Neural cell (in vitro differentiated cells): ENCODE measurements around the gene NYAP1. TPM values are rescaled to one million over a fixed set of nuclear protein-coding genes. Genes with fewer than 3 reads are reported as not detected.

Experiments used
- H2AFZ ChIP-seq: fragments of 200-600, 300-800 bp; sonication (generic), shearing (Covaris generic); 2 replicates; pipeline ENCODE4 v1.6.0; 2014; ENCODE audit warnings: low read depth, mild to moderate bottlenecking, antibody characterized with exemption, low read length, moderate library complexity
- H3F3A ChIP-seq: fragments of 200-600 bp; shearing (Covaris generic); 2 replicates; pipeline ENCODE4 v1.6.1; 2016; ENCODE audit warnings: mild to moderate bottlenecking, moderate library complexity, mixed read lengths, antibody characterized with exemption, low read length; ENCODE audit not compliant: insufficient read depth, poor library complexity, severe bottlenecking
- H3K27ac ChIP-seq: fragments of 200-600, 300-800 bp; sonication (generic), shearing (Covaris generic); 2 replicates; pipeline ENCODE4 v1.5.1; 2014; ENCODE audit warnings: mild to moderate bottlenecking, low read length, moderate library complexity
- H3K27me3 ChIP-seq: fragments of 300-800, 200-600 bp; sonication (generic), shearing (Covaris generic); 2 replicates; pipeline ENCODE4 v1.6.0; 2014; ENCODE audit warnings: mild to moderate bottlenecking, low read depth, low read length, moderate library complexity; ENCODE audit not compliant: insufficient read depth
- H3K36me3 ChIP-seq: fragments of 300-800, 200-600 bp; sonication (generic), shearing (Covaris generic); 2 replicates; pipeline ENCODE4 v1.5.1; 2014; ENCODE audit warnings: mild to moderate bottlenecking, antibody characterized with exemption, low read length, moderate library complexity; ENCODE audit not compliant: insufficient read depth
- H3K4me2 ChIP-seq: fragments of 300-800, 200-600 bp; sonication (generic), shearing (Covaris generic); 2 replicates; pipeline ENCODE4 v1.6.0; 2014; ENCODE audit warnings: mild to moderate bottlenecking, low read length
- H3K4me3 ChIP-seq: fragments of 300-800, 200-600 bp; sonication (generic), shearing (Covaris generic); 2 replicates; pipeline ENCODE4 v1.5.1; 2014; ENCODE audit warnings: mild to moderate bottlenecking, low read length, moderate library complexity
- H3K79me2 ChIP-seq: fragments of 200-600 bp; shearing (Covaris generic); replicated peaks from 2 replicates; pipeline ENCODE4 v1.6.0; 2014; ENCODE audit warnings: mild to moderate bottlenecking, low read length, moderate library complexity; ENCODE audit not compliant: insufficient read depth
- H3K9ac ChIP-seq: fragments of 300-800, 200-600 bp; sonication (generic), shearing (Covaris generic); 2 replicates; pipeline ENCODE4 v1.6.1; 2016; ENCODE audit warnings: mild to moderate bottlenecking, low read length, mixed read lengths
- H3K9me2 ChIP-seq: fragments of 200-600 bp; shearing (Covaris generic); 2 replicates; pipeline ENCODE4 v1.6.1; 2016; ENCODE audit warnings: mild to moderate bottlenecking, low read length, mixed read lengths; ENCODE audit not compliant: insufficient read depth
- H3K9me3 ChIP-seq: fragments of 200-600, 300-800 bp; sonication (generic), shearing (Covaris generic); 2 replicates; pipeline ENCODE4 v1.6.1; 2016; ENCODE audit warnings: mild to moderate bottlenecking, mixed run types, low read length, moderate library complexity, mixed read lengths
- H4K20me1 ChIP-seq: fragments of 200-600 bp; shearing (Covaris generic); 2 replicates; pipeline ENCODE4 v1.6.1; 2016; ENCODE audit warnings: mild to moderate bottlenecking, mixed run types; ENCODE audit not compliant: insufficient read depth
- EP300 ChIP-seq: fragments of 450-650 bp; conservative IDR thresholded peaks from 2 replicates; pipeline ENCODE4 v1.6.1; 2014; ENCODE audit warnings: antibody characterized with exemption, mild to moderate bottlenecking, moderate library complexity; ENCODE audit not compliant: poor library complexity, severe bottlenecking
- EZH2 ChIP-seq: fragments of 200-600, 300-800 bp; shearing (Covaris generic), sonication (generic); IDR thresholded peaks from 2 replicates; pipeline ENCODE4 v1.6.1; 2014; ENCODE audit warnings: antibody characterized with exemption, low read length, borderline replicate concordance, mild to moderate bottlenecking; ENCODE audit not compliant: insufficient read depth, poor library complexity, severe bottlenecking
- MXI1 ChIP-seq: fragments of 450-650 bp; conservative IDR thresholded peaks from 2 replicates; pipeline ENCODE4 v1.6.1; 2014; ENCODE audit warnings: antibody characterized with exemption, mild to moderate bottlenecking; ENCODE audit not compliant: poor library complexity, severe bottlenecking
- POLR2AphosphoS5 ChIP-seq: IDR thresholded peaks from 2 replicates; pipeline ENCODE4 v1.6.1; 2012
- RAD21 ChIP-seq: fragments of 450-650 bp; conservative IDR thresholded peaks from 2 replicates; pipeline ENCODE4 v1.6.1; 2014; ENCODE audit warnings: antibody characterized with exemption, mild to moderate bottlenecking, moderate library complexity
- REST ChIP-seq: IDR thresholded peaks from 2 replicates; pipeline ENCODE4 v1.6.1; 2012; ENCODE audit warnings: borderline replicate concordance
- SMC3 ChIP-seq: fragments of 450-650 bp; conservative IDR thresholded peaks from 2 replicates; pipeline ENCODE4 v1.6.1; 2014; ENCODE audit warnings: antibody characterized with exemption, mild to moderate bottlenecking, moderate library complexity; ENCODE audit not compliant: poor library complexity
- TAF1 ChIP-seq: IDR thresholded peaks from 2 replicates; pipeline ENCODE4 v1.6.1; 2012; ENCODE audit warnings: low read depth
- polyA plus RNA-seq: library from polyadenylated mRNA; depleted of rRNA; stranded (reverse); fragments of >200 nt; gene quantifications from 2 replicates; pipeline ENCODE4 v1.2.3, GENCODE V29; 2014
- TF ChIP-seq, protein P1 (sequence below): fragments of 450-650 bp; IDR thresholded peaks from 2 replicates; pipeline ENCODE4 v1.5.1; 2014; ENCODE audit warnings: antibody characterized with exemption, mild to moderate bottlenecking, moderate library complexity; ENCODE audit not compliant: poor library complexity, severe bottlenecking

The NYAP1 gene
- polyA plus RNA-seq, 1 donor from 2014 or later: 70.1 TPM

DNA sequence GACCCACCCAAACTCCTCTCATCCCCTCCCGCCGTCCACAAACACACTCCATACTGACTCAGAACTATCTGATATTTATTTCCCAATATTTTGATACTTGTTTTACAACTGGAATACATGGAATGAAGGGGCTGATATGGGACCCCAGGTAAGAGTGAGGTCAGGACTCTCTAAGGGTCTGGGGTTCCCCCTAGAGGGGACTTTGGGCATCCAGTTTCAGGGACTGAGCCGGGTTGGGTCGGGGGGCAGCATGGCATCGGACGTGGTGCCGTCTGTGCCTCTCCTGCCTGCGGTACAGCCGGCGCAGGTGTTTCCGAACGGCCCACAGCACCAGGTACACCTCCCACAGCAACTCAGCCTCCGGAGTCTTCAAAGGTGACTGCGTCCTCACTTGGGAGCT lies 27.2 kb upstream of the NYAP1 start:
- H3K27me3 ChIP-seq: no peaks in the 10 kb centered on the region
- no peaks in the 10 kb centered on the region for H3K79me2 ChIP-seq
- H3K9me2 ChIP-seq: no peaks in the 10 kb centered on the region
- no peaks in the 10 kb centered on the region for H3F3A ChIP-seq
- TF ChIP-seq EP300: no peak
- TF ChIP-seq EZH2: no peak
- TF ChIP-seq REST: no peak
- TF ChIP-seq TAF1: no peak
- no peak for TF ChIP-seq RAD21
- TF ChIP-seq POLR2AphosphoS5: no peak
- TF ChIP-seq, protein P1, sequence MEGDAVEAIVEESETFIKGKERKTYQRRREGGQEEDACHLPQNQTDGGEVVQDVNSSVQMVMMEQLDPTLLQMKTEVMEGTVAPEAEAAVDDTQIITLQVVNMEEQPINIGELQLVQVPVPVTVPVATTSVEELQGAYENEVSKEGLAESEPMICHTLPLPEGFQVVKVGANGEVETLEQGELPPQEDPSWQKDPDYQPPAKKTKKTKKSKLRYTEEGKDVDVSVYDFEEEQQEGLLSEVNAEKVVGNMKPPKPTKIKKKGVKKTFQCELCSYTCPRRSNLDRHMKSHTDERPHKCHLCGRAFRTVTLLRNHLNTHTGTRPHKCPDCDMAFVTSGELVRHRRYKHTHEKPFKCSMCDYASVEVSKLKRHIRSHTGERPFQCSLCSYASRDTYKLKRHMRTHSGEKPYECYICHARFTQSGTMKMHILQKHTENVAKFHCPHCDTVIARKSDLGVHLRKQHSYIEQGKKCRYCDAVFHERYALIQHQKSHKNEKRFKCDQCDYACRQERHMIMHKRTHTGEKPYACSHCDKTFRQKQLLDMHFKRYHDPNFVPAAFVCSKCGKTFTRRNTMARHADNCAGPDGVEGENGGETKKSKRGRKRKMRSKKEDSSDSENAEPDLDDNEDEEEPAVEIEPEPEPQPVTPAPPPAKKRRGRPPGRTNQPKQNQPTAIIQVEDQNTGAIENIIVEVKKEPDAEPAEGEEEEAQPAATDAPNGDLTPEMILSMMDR: no peak
- TF ChIP-seq MXI1: no peak
- no peak for TF ChIP-seq SMC3
- H3K27ac ChIP-seq: no peak overlapping the region
- H3K4me3 ChIP-seq: no peak overlapping the region
- H3K36me3 ChIP-seq: no peaks in the 10 kb centered on the region
- H3K9ac ChIP-seq: no peak overlapping the region
- no peak overlapping the region for H2AFZ ChIP-seq
- H3K4me2 ChIP-seq: no peak overlapping the region
- no peaks in the 10 kb centered on the region for H4K20me1 ChIP-seq
- H3K9me3 ChIP-seq: no peaks in the 10 kb centered on the region

DNA sequence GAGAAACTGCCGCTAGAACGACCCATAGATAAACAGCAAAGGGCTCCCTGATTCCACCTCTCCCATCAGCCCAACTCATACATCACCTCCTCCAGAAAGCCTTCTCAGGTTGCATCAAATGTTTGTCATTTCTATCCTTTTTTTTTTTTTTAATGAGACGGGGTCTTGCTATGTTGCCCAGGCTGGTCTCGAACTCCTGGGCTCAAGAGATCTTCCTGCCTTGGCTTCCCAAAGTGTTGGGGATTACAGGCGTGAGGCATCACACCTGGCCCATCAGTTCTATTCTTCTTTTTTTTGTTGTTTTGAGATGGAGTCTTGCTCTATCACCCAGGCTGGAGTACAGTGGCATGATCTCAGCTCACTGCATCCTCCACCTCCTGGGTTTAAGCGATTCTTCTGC lies 26.7 kb upstream of the NYAP1 start:
- Histone ChIP-seq H3F3A (no peaks in the 10 kb centered on the region), H3K4me2 (no peak overlapping the region), H3K79me2 (no peaks in the 10 kb centered on the region), H3K4me3 (no peak overlapping the region), H3K9me2 (no peaks in the 10 kb centered on the region), H3K27ac (no peak overlapping the region), H4K20me1 (no peaks in the 10 kb centered on the region), H3K9ac (no peak overlapping the region), H3K36me3 (no peaks in the 10 kb centered on the region), H2AFZ (no peak overlapping the region), H3K9me3 (no peaks in the 10 kb centered on the region), H3K27me3 (no peaks in the 10 kb centered on the region)
- TF ChIP-seq REST (no peak), TAF1 (no peak), EZH2 (no peak), RAD21 (no peak), MXI1 (no peak), EP300 (no peak), POLR2AphosphoS5 (no peak), SMC3 (no peak)
- TF ChIP-seq, protein P1: no peak
